CD4-positive, alpha-beta T cell treated with Interleukin-17A for 1 hour (primary cell): ENCODE measurements around the gene COL6A1.

Experiments used
- DNase-seq: peaks from one replicate; pipeline ENCODE4 v3.0.0-alpha.2; 2020

Gene COL6A1

DNA sequence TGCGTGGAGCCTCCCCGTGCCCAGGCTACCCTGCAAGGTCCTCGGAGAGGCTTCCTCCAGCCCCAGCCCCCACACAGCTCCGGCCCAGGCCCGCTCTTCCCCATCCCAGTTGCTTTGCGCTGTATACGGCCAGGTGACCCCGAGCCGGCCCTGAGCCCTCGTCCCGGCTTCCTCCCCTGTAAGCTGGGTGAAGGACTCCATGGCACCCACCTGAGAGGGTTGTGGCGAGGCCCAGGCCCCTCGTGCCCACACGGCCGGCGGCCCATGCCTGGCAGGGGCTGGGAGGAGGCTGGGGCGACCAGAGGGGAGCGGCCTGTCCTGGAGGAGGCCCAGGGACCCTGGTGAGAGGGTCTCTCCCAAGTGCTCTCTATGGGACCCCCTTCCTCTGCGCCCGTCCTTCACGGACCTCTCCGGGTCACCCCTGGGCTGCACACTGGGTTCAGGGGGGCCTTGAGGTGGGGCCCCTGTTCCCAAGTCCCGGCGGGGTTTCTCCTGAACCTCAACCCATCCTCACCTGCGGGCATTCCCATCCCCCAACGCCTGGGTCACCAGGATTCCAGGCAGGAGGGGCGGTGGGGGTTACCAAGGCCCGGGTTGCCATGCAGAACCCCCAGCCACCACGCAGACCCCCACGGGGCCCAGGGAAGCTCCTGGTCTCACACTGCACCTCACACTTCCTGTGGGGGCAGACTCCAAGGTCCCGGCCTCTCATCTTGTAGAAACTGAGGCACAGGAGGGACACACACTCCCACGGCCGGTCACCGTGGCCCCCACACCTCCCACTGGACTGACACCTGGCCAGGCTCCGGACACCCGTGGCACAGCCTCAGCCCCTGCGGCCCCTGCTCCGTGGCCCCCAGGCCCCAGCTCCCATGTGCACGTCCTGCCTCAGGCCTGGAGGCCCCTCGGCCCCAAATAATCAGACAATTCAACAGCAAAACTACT lies 25.2 kb downstream of the COL6A1 start:
- no peak for DNase-seq

DNA sequence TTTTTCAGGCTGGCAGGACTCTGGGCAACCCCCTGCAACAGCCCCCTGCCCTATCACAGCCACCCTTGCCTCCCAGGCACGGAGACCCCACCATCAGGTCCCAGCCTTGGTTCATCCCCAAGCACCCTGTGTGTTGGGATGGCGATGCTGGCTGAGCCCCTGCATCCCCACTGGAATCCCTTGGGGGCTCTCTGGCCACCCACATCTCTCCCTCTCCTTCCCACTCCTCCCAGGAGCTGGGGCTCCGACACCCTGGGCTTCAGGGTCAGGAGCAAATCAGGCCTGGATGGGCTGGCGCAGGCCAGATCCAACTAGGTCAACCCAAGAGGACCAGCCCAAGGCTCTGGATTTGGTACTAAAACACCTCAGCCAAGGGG lies 25.9 kb downstream of the COL6A1 start:
- DNase-seq, result no peak

DNA sequence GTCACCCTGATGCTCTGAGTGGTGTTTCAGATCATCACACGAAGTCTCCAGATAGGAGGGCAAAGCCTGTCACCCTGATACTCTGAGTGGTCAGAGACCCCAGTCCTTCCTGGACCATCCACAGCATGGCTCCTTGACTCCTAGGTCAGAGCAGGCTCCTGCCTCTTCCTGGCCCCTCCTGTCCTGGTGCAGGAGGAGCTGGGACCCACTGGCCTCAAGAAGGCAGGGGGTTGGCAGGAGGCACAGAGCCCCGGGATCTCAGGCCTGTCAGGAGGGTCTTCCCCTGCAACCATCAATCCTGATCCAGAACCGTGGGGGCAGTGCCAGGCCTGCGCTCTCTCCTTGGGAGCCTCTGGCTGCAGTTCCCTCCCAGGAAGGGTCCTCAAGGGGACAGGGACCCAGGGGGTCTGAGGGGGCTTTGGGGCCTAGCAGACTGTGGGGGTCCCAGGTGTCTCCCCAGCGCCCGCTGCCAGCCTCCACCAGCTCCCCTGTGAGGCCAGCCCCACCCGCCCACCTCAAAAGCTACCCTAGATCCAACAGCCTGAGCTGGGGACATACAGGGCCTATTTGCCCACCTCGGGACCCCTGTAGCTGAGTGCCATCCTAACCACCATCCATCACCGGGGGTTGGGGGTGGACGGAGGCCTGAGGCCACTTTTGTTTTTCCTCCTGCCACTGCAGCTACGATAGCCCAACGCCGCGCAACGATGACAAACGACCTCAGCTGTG lies 27.5 kb downstream of the COL6A1 start:
- no peak for DNase-seq

DNA sequence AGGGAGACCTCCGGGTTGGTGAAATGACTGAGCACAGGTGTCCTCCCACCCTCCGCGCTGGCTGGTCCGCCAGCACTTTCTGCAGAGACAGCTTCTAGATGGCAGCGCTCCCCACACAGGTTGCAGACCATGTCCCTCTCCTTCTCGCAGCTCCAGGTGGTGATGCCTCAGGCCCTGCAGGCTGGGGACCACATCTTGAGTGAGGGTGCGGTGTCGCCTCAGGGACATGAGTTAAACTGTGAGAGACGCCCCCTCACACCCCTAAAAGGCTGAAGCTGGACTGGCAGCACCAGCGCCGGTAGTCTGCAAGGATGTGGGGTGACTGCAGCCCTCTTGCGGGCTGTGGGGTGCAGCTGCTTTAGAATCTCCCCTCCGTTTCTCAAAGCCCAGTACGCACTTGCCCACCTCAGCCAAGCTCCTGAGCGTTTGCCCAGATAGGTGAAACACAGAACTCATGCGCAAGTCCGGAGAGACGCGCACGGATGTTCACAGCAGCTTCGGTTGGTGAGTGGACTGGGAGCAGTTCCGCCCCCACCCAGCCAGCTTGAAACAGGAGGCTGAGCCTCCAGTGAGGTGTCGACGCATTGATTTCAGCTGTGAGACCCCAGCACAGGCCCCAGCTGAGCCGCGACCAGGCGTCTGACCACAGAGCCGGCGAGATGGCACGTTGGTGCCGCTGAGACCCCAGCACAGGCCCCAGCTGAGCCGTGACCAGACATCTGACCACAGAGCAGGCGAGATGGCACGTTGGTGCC lies 28.6 kb downstream of the COL6A1 start:
- no peak for DNase-seq

DNA sequence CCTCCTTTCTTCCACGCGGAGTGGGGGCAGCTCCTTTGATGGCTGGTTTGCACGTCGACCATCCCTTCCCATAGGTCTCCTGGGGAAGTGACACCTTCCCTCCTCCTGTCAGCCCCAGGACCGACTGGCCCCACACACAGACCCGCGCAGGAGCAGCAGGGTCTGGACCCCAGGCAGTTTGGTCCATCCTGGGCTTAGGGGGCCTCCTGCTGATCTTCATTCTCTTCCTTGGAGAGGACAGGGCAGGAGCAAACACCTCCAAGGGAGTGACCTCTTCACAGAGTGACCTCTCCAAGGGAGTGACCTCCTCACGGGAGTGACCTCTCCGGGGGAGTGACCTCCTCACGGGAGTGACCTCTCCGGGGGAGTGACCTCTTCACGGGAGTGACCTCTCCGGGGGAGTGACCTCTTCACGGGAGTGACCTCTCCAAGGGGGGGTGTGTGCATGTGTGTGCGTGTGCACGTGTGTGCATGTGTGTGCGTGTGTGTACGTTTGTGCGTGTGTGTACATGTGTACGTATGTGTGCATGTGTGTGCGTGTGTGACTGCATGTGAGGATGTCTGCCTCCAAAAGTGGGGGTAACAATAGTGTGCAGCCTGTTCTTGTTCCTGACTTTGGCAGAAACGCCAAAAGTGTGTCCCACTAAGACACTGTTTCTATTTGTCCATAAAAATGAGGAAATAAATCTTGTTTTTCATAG lies 29.8 kb downstream of the COL6A1 start:
- DNase-seq, result no peak

DNA sequence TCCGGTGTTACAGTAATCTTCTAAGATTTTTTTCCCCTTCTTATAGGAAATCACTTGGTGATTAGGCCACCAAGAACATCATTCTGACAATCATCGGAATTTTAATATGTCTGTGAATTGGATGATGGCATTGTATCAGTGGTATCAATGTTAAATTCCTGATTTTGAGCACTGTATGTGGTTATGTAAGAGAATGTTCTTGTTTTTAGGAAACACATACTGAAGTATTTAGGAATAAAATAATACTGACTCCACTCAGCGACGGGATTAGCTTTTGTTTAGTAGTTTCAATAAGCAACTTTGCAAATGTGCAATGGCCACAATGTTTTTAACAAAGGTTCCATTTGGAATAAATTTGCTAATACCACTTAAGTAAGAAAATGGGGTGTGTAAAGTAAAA lies 30.6 kb downstream of the COL6A1 start:
- no peak for DNase-seq

DNA sequence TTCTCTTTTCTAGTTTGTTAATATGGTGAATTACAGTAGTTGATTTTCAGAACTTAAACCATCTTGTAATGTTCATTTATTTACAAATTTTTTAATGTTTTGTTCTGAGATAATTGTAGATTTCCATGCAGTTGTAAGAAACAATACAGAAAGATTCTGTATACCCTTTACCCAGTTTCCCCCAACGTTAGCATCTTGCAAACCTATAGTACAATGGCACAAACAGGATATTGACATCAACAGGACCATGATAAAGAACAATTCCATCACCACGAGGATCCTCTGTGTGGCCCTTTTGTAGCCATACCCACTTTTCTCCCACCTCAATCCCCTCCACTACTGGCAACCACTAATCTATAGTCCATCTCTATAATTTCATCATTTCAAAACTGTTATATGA lies 33.3 kb downstream of the COL6A1 start:
- DNase-seq, result no peak

DNA sequence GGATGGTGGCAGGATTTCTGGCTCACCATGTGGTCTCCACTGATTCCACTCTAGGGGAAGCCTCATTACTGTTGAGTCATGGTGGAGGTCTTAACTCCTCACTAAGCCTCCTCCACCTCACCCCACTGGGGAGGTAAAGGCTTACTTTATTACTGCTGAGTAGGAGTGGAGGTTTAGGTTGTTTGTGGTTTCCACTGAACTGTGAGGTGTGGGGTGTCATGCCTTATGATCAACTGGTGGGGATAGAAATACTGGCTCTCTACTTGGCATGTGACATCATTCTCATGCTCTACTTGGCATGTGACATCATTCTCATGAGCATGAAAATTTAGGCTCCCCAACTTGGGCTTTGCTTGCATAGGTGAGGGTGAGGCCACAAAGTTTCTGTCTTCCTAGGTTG lies 35.6 kb downstream of the COL6A1 start:
- DNase-seq, result no peak

DNA sequence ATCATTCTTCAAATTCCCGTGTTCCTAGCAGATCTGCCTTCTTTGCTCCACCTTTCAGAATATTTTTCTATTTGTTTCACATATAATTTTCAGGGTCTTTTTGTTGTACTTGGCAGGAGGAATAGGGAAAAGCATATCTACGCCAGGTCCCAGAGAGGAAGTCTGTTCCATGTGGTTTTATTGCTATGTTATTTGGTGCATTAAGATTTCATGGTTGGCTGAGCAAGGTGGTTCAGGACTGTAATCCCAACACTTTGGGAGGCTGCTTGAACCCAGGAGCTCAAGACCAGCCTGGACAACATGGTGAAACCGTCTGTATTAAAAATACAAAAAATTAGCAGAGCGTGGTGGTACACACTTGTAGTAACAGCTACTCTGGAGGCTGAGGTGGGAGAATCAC lies 36.1 kb downstream of the COL6A1 start:
- no peak for DNase-seq

DNA sequence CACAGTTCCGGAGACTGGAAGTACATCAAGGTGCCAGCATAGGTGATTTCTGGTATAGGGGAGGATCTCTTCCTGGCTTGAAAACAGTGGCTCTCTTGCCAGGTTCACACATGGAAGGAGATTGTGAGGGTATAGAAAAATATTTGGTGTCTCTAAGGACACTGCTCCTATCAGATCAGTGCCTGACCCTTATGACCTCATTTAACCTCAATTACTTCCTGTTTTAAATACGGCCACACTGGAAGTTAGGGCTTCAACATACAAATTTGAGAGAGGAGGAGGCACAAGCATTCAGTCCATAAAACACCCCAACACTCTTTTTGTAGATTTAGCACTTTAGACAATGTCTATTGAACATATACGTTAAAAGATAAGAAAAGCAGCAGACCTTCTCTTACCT lies 37.0 kb downstream of the COL6A1 start:
- no peak for DNase-seq

DNA sequence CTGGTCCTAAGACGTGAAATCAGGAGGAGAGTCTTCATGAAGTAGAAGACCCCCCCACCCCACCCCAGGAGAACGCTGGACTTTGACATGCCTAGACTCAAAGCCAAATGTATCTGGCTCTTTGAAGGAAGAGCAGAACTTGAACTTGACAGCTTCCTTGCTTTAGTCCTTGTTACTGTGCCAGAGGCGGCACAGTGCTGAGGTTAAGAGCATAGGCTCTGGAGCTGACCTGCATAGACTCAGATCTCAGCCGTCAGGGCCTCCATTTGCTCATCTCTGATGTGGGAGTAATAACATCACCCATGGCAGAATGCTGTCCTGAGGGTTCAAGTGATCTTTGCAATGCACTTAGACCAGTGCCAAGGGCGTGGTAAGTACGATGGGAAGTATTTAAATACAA lies 39.0 kb downstream of the COL6A1 start:
- DNase-seq, result no peak

DNA sequence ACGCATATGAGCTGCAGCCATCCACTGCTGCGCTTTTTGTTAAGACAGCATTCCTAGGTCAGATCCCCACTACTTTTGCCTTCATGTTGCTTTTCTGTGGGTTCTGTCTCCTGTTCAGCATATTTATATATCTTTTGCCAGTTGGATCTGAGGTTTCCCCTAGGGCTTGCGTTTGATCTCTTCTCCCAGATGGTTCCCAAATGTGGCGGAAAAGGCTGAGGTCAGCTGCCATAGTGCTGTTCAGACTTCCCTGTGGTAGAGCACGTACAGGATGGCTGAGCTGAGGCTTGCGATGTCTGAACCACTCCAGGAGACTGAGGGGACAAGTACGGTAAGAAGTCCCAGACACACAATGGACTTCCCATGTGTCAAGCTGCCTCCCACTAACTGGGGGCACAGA lies 39.8 kb downstream of the COL6A1 start:
- no peak for DNase-seq

DNA sequence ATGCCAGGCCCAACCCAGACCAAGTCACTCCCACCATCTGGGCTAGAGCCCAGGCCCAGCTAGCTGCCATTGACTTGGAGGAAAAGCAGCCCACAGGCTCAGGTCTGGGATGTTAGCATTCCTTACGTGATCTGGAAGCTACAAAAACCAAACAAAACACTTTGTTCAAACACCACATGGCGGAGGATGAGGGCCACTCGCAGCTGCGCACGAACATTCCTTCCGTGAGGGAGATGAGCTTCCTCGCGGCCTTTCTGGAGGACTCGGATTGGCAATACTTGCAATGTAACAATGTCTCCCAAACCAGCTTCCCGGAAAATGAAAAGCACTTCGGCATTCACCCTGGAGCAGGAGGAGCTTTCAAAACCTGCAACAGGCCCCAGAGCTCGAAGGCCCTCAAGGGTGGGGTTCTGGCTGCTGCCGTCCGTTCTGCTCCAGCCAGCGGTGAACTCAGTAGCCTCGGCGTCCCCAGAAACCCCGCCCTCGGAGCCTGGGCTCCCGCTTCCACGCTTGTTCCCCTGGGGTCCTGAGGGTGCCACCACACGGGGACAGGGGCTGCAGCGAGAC lies 40.5 kb downstream of the COL6A1 start:
- no peak for DNase-seq

DNA sequence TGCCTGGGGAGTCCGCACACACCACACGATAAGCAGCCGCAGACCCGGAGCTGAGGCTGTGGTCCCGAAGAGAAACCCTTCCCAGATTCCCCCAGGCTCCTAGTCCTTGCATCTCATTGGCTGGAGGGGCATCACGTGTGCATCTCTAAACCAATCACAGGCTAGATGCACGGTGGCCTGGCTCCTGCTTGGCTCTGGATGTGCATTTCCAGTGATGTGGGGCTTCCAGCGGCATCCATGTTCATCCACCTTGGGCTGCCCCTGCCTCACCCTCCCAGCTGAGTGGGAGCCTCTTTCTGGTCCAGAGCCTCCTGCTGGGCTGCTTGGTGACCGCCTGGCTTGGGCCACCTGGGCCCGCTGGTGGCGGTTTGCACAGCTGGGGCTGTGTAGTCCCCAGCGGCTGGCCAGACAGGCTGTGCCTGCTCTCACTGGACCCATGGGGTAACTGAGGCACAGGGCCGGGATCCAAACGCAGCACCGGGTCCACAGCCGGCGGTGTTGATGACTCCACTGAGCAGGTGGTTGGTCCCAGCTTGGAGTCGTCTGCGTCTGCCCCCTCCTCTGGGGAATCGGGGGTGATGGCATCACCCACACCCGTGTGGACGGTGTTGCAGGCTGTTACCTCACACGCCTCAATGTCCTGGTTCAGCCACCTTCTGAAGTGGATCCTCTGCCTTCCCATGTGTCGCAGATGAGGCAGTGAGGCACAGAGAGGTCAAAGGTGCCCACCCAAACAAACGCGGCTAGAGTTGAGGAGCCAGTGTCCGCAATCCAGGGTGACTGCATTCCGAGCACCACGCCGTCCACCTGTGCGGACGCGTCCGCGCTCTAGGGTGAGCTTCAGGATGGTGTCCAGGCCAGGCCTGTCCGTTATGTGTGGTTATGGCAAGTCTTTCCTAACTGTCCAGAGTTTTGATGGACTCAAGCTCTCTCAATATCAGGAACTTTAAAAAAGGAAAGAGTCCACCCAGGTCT lies 41.3 kb downstream of the COL6A1 start:
- no peak for DNase-seq

DNA sequence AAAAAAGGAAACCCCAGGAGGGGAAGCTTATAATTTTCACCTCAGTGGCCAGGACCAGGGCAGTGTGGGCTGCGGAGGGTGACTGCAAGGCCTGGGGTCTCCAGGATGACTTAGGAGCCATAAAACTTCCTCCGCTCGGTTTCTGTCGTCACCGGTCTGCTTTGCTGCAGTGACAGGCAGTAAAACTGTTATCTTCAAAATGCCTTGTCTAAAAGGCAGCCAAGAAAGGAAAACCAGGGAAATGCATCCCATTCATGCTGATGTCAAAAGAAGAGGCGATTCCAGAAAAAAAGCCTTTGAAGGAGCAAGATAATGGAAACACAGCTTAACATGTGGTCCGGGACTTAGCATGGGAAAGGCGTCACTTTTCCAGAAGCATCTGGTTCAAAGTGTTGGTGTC lies 42.0 kb downstream of the COL6A1 start:
- DNase-seq, result no peak

DNA sequence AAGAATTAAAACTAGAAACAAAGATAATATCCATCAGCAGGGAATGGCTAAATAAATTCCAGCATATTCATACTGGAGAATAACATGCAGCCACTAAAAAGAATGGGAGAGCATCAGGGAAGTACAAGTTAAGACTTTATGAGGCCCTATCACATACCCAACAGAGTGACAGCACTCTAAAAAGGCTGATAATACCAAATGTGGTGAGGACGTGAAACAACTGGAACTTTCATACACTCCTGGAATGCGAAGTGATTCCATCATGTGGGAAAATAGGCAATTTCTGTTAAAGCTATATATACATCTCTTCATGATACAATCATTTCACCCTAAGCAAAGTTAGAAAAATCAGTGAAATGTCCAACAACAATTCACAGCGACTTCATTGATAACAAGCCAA lies 42.6 kb downstream of the COL6A1 start:
- no peak for DNase-seq

DNA sequence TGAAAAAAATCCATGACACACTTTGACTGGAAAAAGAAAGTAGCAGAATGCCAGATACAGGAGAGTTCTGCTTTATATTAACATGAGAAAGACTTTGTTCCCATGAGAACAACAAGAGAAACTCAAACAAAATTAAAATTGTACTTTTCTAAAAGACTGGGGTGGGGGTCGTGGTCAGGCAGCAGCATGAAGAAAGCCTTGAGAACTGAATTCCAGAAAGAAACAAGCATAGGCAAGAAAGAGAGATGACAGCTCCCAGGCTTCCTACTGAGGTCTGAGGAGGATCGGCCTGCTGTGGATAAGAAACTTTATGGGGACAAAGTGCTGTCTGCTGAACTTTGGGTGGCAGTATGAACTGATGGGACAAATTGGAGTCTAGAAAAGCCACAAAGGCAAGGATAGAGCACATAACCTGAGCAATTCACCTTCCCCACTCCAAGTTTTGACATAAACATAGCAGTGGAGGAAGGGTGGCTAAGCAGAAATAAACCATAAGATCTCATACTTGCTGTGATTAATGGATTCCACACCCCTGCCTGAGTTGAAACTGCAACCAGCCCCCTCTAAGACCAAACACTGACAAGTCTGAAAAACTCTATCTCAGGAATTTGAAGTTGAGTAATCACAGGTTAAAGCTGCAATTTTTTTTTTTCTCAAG lies 43.7 kb downstream of the COL6A1 start:
- no peak for DNase-seq

DNA sequence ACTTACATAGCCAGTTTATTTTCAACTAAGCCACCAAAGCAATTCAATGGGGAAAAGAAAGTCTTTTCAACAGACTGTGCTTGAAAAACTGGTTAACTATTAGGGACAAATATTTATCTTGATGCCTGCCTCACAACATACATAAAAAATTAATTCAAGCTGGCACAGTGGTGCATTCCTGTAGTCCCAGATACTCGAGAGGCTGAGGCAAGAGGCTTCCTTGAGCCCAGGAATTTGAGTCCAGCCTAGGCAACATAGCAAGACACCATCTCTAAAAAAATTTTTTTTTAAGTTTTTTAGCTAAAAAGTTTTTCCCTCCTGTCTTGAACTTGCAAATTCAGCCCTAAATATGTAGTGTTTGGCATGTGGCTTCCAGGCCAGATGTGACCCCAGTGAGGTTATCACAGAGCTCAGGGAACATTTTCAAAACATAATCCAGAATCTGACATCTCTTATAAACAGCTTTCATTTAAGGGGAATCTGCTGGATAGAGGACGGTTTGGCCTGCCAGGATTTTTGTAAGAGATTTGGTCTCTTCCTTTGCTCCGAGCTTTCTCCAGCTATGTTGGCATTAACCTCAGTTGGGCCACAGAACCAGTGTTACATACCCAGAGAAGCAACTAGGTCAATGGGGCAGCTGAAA lies 46.4 kb downstream of the COL6A1 start:
- DNase-seq, result no peak

DNA sequence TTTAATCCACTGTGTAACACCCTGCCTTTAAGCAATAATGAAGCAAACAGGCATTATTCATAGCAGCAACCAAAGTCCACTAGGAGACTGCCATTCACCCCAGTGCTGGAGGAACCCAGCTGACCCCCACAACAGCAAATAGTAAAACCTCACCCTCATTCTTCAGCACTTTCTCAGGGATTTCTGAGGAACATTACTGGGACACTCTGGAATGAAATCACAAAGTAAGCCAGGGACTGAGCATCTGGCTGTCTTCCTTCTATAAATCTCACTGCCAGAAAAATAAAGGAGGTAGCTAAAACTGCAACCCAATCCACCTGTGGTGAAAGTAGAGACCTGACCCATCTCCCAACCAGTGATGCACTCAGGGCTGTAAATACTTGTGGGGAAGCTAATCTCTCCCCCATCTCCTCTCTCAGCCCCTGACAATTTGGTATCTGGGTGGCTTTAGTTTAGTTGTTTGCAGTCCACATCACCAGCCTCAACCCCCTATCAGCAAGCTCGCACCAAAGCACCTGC lies 47.1 kb downstream of the COL6A1 start:
- no peak for DNase-seq
